Peyer's patch (tissue), 4 donors: ENCODE measurements around the gene SLC34A1. TPM values are rescaled to one million over a fixed set of nuclear protein-coding genes. Genes with fewer than 3 reads are reported as not detected.

Source experiments
- DNase-seq, 3 donors: peaks; one replicate each; pipeline ENCODE4 v3.0.0-alpha.2; 2017 to 2019
- H3K27ac ChIP-seq, 4 donors: fragments of 200-600 bp; sonication (generic); one replicate each; pipeline ENCODE4 v1.5.1; 2016 to 2019
- H3K27me3 ChIP-seq, 2 donors: fragments of 200-600 bp; sonication (generic); one replicate each; pipeline ENCODE4 v1.5.1; 2019
- H3K36me3 ChIP-seq, 3 donors: fragments of 200-600 bp; sonication (generic); one replicate each; pipeline ENCODE4 v1.5.1; 2016 to 2019
- H3K4me1 ChIP-seq, 4 donors: fragments of 200-600 bp; sonication (generic); one replicate each; pipeline ENCODE4 v1.5.1; 2016 to 2019
- H3K4me3 ChIP-seq, 4 donors: fragments of 200-600 bp; sonication (generic); 1 replicate in 3 of 4; 2 replicates in 1 of 4; pipeline ENCODE4 v1.5.1; 2016 to 2019; ENCODE audit warnings: mild to moderate bottlenecking in 1 of 4
- H3K9me3 ChIP-seq, 4 donors: fragments of 200-600 bp; sonication (generic); one replicate each; pipeline ENCODE4 v1.5.1; 2016 to 2019; ENCODE audit warnings: mild to moderate bottlenecking in 1 of 4
- POLR2A ChIP-seq, 2 donors: fragments of 450-650 bp; IDR thresholded peaks; one replicate each; pipeline ENCODE4 v1.5.1; 2017; ENCODE audit warnings: antibody characterized with exemption in 2 of 2, mild to moderate bottlenecking in 2 of 2, moderate library complexity in 2 of 2
- total RNA-seq, 4 donors: library from RNA; depleted of rRNA; stranded (reverse); fragments of >200 nt; gene quantifications; one replicate each; pipeline ENCODE4 v1.1.0, GENCODE V29; 2016
- TF ChIP-seq, protein P1 (sequence below), 6 experiments: fragments of 450-650 bp in 4 of 6; fragments of 200-600 bp in 2 of 6; sonication (generic) in 1 of 6; IDR thresholded peaks; one replicate each; pipeline ENCODE4 v1.5.1; 2017 to 2019; ENCODE audit warnings: antibody characterized with exemption in 6 of 6, mild to moderate bottlenecking in 3 of 6, moderate library complexity in 1 of 6

SLC34A1 gene, protein sequence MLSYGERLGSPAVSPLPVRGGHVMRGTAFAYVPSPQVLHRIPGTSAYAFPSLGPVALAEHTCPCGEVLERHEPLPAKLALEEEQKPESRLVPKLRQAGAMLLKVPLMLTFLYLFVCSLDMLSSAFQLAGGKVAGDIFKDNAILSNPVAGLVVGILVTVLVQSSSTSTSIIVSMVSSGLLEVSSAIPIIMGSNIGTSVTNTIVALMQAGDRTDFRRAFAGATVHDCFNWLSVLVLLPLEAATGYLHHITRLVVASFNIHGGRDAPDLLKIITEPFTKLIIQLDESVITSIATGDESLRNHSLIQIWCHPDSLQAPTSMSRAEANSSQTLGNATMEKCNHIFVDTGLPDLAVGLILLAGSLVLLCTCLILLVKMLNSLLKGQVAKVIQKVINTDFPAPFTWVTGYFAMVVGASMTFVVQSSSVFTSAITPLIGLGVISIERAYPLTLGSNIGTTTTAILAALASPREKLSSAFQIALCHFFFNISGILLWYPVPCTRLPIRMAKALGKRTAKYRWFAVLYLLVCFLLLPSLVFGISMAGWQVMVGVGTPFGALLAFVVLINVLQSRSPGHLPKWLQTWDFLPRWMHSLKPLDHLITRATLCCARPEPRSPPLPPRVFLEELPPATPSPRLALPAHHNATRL
- total RNA-seq: under 1 TPM in 1 of 4 donors, not detected in 3; 0.35 TPM

DNA sequence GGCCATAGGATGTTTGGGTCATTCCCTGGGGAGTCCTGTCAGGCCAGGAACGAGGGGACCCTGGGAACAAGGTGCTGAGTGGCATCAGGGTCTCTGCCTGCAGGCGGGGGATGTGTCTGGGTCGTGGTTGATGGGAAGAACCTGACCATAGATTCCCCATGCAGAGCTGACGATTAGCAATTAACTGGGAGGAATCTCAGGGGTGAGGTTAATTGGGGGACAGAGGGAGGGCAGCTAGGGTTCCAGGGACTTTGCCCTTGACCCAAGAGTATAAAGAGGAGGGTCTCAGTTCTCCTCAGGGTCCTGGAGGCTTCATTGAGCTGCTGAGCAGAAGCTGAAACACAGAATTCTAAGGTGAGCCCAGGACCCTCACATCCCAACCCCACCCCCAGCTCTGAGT, at the start of gene SLC34A1:
Gene SLC34A1, plus strand, starts transcription at position 301 of the 400 bp plus-strand sequence. CDS start 1,308 bp downstream, outside the sequence.
- no peaks in the 10 kb centered on the region for H3K9me3 ChIP-seq
- no peak within 1 kb of the TSS for H3K27ac ChIP-seq
- peaks cover 0 to 14% (median 4%) of the 10 kb centered on the region in 4 donors for H3K4me1 ChIP-seq
- no peaks in the 10 kb centered on the region for H3K27me3 ChIP-seq
- no peak for DNase-seq
- no peak within 1 kb of the TSS for H3K4me3 ChIP-seq
- H3K36me3 ChIP-seq: no peaks in the 10 kb centered on the region
- no peak for TF ChIP-seq POLR2A (IDR thresholded peaks at IDR 0.05)
- TF ChIP-seq, protein P1, sequence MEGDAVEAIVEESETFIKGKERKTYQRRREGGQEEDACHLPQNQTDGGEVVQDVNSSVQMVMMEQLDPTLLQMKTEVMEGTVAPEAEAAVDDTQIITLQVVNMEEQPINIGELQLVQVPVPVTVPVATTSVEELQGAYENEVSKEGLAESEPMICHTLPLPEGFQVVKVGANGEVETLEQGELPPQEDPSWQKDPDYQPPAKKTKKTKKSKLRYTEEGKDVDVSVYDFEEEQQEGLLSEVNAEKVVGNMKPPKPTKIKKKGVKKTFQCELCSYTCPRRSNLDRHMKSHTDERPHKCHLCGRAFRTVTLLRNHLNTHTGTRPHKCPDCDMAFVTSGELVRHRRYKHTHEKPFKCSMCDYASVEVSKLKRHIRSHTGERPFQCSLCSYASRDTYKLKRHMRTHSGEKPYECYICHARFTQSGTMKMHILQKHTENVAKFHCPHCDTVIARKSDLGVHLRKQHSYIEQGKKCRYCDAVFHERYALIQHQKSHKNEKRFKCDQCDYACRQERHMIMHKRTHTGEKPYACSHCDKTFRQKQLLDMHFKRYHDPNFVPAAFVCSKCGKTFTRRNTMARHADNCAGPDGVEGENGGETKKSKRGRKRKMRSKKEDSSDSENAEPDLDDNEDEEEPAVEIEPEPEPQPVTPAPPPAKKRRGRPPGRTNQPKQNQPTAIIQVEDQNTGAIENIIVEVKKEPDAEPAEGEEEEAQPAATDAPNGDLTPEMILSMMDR (IDR thresholded peaks at IDR 0.05): no peak

DNA sequence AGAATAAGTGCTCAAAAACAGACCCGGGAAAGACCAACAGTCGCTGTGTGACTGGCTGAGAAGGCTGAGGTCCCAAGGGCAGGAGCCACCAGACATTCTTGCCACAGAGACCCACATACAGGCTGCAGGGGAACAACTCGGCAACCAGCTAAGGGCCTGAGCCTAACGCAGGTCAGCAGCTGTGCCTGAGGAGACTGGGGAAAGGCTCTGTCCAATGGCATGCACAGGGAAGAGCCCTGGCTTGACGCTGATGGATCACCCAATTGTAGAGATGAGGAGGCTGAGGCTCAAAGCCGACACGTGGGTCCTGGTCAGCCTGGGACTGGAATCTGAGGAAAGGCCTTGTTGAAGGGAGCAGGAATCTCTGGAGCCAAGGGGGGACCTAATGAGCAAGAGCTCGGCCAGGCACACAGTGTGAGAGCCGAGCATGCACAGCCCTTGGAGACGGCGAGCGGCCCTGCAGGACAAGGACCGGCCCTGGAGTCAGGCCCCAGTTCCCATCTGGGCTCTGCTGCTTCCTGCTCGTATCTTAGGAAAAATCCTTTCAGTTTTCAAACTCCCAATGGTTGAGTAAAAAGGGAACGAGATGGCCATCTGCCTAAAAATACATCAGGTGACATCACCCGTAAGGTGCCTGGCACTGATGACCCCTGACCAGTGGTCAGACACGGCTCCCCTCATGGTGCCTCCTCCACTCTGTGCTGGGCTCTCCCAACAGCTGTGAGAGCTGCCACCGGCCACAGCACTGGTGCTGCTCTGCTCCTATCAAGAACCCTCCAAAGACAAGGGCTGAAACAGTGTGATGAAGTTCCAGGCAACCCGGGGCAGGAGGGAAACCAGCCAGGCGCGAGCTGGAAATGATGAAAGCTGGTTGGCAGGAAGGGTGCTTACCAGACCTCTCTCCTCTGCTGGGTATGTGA, 49.2 kb upstream of the SLC34A1 start:
- Histone ChIP-seq H3K4me1 (no peaks in the 10 kb centered on the region), H3K27me3 (no peaks in the 10 kb centered on the region), H3K36me3 (peaks cover 0 to 94% (median 0%) of the 10 kb centered on the region in 3 donors), H3K4me3 (no peak overlapping the region), H3K27ac (no peak overlapping the region), H3K9me3 (no peaks in the 10 kb centered on the region)
- peak in 1 of 3 donors; percentile 24 for DNase-seq
- TF ChIP-seq, protein P1 (IDR thresholded peaks at IDR 0.05): no peak
- no peak for TF ChIP-seq POLR2A (IDR thresholded peaks at IDR 0.05)

DNA sequence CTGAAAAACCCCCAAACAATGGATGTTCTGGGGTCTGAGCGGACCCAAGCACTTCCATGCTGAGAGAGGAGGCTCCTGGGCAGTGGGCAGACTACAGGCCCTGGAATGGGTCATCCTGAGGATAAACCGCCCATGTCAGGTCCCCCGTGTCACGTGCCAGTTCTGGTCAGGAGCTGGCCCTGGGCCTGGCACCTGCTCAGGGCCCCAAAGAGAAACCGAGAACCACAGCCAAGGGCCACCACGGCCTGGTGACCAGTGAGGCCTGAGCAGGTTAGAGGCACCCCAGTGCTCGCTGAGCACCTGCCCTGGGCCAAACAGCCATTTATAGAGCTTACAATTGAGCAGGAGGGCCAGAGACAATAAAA, 48.6 kb upstream of the SLC34A1 start:
- no peaks in the 10 kb centered on the region for H3K4me1 ChIP-seq
- H3K36me3 ChIP-seq: peaks cover 0 to 88% (median 0%) of the 10 kb centered on the region in 3 donors
- H3K27me3 ChIP-seq: no peaks in the 10 kb centered on the region
- DNase-seq: peak in 1 of 3 donors; percentile 1
- H3K9me3 ChIP-seq: no peaks in the 10 kb centered on the region
- TF ChIP-seq POLR2A (IDR thresholded peaks at IDR 0.05): no peak
- TF ChIP-seq, protein P1 (IDR thresholded peaks at IDR 0.05): no peak
- no peak overlapping the region for H3K27ac ChIP-seq
- no peak overlapping the region for H3K4me3 ChIP-seq

DNA sequence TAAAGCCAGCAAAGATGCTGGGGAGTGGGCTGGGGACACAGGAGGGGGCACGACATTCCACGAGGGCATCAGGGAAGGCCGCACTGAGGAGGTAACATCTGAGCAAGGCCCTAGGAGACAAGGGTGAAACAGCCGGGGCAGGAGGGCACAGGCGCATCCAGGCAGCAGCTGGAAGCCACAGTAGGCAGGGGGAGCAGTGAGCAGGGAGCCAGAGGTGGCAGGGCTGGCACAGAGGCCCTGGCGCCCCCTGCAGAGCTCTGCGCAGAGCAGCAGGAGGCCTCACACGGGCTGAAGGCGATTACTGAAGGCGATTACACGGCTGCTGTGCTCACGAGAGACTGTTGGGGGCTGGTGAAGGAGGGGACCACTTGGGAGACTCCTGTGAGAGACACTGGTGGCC, 48.1 kb upstream of the SLC34A1 start:
- H3K9me3 ChIP-seq: no peaks in the 10 kb centered on the region

More for the DNA sequence above, 48.1 kb upstream of the SLC34A1 start:
- no peak overlapping the region for H3K4me3 ChIP-seq
- TF ChIP-seq, protein P1 (IDR thresholded peaks at IDR 0.05): peak in 4 of 6 experiments; percentile 11 to 43 (median 38)
- TF ChIP-seq POLR2A (IDR thresholded peaks at IDR 0.05): no peak
- H3K4me1 ChIP-seq: no peaks in the 10 kb centered on the region
- DNase-seq: peak in 1 of 3 donors; percentile 56
- peaks cover 0 to 85% (median 0%) of the 10 kb centered on the region in 3 donors for H3K36me3 ChIP-seq
- H3K27me3 ChIP-seq: no peaks in the 10 kb centered on the region
- no peak overlapping the region for H3K27ac ChIP-seq
